H1 (cell line): ENCODE data around the gene HMCN1. TPM values are rescaled to one million over a fixed set of nuclear protein-coding genes. Genes with fewer than 3 reads are reported as not detected.

Experiments
- KDM1A ChIP-seq: fragments of 200-600, 300-600 bp; sonication (generic); IDR thresholded peaks from 2 replicates; pipeline ENCODE4 v1.7.1; 2016; ENCODE audit warnings: mild to moderate bottlenecking, low read length, borderline replicate concordance
- NRF1 ChIP-seq: IDR thresholded peaks from 2 replicates; pipeline ENCODE4 v1.6.1; 2011; ENCODE audit warnings: mild to moderate bottlenecking, low read depth, low read length, improper control_type of control experiment
- TCF12 ChIP-seq: IDR thresholded peaks from 2 replicates; pipeline ENCODE4 v1.6.1; 2011; ENCODE audit warnings: low read depth, mild to moderate bottlenecking, low read length
- polyA plus RNA-seq, 7 experiments: library from polyadenylated mRNA; depleted of rRNA in 3 of 7; stranded (reverse) in 5 of 7; unstranded in 2 of 7; fragments of >200 nt in 5 of 7; fragments of 200-250 nt in 2 of 7; gene quantifications; 1 replicate in 5 of 7; 2 replicates in 1 of 7; 4 replicates in 1 of 7; pipeline versions ENCODE4 v1.2.1 to v1.2.3, GENCODE V29; 2011 to 2013; ENCODE audit warnings: missing spikeins in 2 of 7, mixed read lengths in 2 of 7
- total RNA-seq: library from RNA; stranded (reverse); fragmentation: NEBNext Ultra II Directional; extraction: Animal tissue kit (Norgen Biotek cat#: 25700); gene quantifications from 2 replicates; pipeline ENCODE4 v1.2.1, GENCODE V29; 2021
- TF ChIP-seq, protein P1 (sequence below): fragments of 300-600 bp; sonication (generic); IDR thresholded peaks from 2 replicates; pipeline ENCODE4 v1.7.1; 2012; ENCODE audit warnings: low read length, moderate library complexity, mild to moderate bottlenecking, inconsistent platforms; ENCODE audit not compliant: insufficient replicate concordance

The HMCN1 gene
- total and polyA plus RNA-seq, 2 of the 8 experiments (the other 6 are each of a cell fraction or from before 2014, with no cell fraction given), result 13.8 to 14.6 TPM

DNA sequence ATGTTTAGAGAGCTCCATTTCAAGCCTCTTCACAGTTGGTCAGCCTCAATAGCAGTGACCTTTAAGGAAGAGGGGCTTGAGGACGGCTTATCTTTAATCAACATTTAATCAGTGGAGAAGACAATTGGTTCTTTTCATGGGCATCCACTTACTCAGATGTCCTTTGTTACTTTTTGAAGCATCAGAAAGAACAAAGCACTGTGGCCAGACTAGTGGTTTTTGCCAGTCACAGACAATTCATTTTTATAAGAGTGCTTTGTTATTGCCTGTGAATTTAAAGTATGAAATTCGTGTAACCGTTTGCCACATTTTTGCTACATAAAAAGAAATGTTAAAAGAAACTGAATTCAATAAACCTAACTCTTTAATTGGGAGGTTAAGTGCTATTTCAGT, 418.0 kb downstream of the HMCN1 start (continued):
- TF ChIP-seq, protein P1, sequence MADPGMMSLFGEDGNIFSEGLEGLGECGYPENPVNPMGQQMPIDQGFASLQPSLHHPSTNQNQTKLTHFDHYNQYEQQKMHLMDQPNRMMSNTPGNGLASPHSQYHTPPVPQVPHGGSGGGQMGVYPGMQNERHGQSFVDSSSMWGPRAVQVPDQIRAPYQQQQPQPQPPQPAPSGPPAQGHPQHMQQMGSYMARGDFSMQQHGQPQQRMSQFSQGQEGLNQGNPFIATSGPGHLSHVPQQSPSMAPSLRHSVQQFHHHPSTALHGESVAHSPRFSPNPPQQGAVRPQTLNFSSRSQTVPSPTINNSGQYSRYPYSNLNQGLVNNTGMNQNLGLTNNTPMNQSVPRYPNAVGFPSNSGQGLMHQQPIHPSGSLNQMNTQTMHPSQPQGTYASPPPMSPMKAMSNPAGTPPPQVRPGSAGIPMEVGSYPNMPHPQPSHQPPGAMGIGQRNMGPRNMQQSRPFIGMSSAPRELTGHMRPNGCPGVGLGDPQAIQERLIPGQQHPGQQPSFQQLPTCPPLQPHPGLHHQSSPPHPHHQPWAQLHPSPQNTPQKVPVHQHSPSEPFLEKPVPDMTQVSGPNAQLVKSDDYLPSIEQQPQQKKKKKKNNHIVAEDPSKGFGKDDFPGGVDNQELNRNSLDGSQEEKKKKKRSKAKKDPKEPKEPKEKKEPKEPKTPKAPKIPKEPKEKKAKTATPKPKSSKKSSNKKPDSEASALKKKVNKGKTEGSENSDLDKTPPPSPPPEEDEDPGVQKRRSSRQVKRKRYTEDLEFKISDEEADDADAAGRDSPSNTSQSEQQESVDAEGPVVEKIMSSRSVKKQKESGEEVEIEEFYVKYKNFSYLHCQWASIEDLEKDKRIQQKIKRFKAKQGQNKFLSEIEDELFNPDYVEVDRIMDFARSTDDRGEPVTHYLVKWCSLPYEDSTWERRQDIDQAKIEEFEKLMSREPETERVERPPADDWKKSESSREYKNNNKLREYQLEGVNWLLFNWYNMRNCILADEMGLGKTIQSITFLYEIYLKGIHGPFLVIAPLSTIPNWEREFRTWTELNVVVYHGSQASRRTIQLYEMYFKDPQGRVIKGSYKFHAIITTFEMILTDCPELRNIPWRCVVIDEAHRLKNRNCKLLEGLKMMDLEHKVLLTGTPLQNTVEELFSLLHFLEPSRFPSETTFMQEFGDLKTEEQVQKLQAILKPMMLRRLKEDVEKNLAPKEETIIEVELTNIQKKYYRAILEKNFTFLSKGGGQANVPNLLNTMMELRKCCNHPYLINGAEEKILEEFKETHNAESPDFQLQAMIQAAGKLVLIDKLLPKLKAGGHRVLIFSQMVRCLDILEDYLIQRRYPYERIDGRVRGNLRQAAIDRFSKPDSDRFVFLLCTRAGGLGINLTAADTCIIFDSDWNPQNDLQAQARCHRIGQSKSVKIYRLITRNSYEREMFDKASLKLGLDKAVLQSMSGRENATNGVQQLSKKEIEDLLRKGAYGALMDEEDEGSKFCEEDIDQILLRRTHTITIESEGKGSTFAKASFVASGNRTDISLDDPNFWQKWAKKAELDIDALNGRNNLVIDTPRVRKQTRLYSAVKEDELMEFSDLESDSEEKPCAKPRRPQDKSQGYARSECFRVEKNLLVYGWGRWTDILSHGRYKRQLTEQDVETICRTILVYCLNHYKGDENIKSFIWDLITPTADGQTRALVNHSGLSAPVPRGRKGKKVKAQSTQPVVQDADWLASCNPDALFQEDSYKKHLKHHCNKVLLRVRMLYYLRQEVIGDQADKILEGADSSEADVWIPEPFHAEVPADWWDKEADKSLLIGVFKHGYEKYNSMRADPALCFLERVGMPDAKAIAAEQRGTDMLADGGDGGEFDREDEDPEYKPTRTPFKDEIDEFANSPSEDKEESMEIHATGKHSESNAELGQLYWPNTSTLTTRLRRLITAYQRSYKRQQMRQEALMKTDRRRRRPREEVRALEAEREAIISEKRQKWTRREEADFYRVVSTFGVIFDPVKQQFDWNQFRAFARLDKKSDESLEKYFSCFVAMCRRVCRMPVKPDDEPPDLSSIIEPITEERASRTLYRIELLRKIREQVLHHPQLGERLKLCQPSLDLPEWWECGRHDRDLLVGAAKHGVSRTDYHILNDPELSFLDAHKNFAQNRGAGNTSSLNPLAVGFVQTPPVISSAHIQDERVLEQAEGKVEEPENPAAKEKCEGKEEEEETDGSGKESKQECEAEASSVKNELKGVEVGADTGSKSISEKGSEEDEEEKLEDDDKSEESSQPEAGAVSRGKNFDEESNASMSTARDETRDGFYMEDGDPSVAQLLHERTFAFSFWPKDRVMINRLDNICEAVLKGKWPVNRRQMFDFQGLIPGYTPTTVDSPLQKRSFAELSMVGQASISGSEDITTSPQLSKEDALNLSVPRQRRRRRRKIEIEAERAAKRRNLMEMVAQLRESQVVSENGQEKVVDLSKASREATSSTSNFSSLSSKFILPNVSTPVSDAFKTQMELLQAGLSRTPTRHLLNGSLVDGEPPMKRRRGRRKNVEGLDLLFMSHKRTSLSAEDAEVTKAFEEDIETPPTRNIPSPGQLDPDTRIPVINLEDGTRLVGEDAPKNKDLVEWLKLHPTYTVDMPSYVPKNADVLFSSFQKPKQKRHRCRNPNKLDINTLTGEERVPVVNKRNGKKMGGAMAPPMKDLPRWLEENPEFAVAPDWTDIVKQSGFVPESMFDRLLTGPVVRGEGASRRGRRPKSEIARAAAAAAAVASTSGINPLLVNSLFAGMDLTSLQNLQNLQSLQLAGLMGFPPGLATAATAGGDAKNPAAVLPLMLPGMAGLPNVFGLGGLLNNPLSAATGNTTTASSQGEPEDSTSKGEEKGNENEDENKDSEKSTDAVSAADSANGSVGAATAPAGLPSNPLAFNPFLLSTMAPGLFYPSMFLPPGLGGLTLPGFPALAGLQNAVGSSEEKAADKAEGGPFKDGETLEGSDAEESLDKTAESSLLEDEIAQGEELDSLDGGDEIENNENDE, result no peak
- TF ChIP-seq NRF1 (no peak), KDM1A (no peak), TCF12 (no peak)
